GM19240 (cell line): Measurements from ENCODE around the gene CCN2.

Experiments used
- DNase-seq: peaks from one replicate; pipeline ENCODE4 v3.0.0; 2011; ENCODE audit warnings: low spot score; ENCODE audit not compliant: insufficient read length

CCN2 gene

GRCh38 chr6:131966443-131966842, 15.3 kb upstream of the CCN2 start:
- no peak for DNase-seq

GRCh38 chr6:131963063-131963462, 11.9 kb upstream of the CCN2 start:
- no peak for DNase-seq

GRCh38 chr6:131960371-131961133, 9.4 kb upstream of the CCN2 start:
- no peak for DNase-seq

GRCh38 chr6:131958542-131959470, 7.6 kb upstream of the CCN2 start:
- no peak for DNase-seq

- DNase-seq = no peak
These were observed 6.9 kb upstream of the CCN2 start for GRCh38 chr6:131958095-131958494.

- no peak for DNase-seq
These were observed 4.7 kb upstream of the CCN2 start for GRCh38 chr6:131955876-131956275.

GRCh38 chr6:131955192-131955591, 4.0 kb upstream of the CCN2 start:
- no peak for DNase-seq

- DNase-seq = no peak
These were observed 3.6 kb upstream of the CCN2 start for GRCh38 chr6:131954775-131955107.

GRCh38 chr6:131954059-131954774, 3.0 kb upstream of the CCN2 start:
- no peak for DNase-seq

GRCh38 chr6:131952886-131953509, 1.8 kb upstream of the CCN2 start:
- DNase-seq = no peak

- DNase-seq = no peak
These were observed 531 bp upstream of the CCN2 start for GRCh38 chr6:131951576-131952230.

- DNase-seq = no peak
These were observed 1.0 kb downstream of the CCN2 start for GRCh38 chr6:131949909-131950766.

- no peak for DNase-seq
These were observed 1.6 kb downstream of the CCN2 start for GRCh38 chr6:131949620-131949908.

GRCh38 chr6:131948692-131949619, 2.2 kb downstream of the CCN2 start:
- DNase-seq = no peak

- DNase-seq = no peak
These were observed 3.0 kb downstream of the CCN2 start for GRCh38 chr6:131947986-131948661.

GRCh38 chr6:131946992-131947955, 3.9 kb downstream of the CCN2 start:
- DNase-seq = no peak

GRCh38 chr6:131946404-131946991, 4.7 kb downstream of the CCN2 start:
- no peak for DNase-seq
